ENCODE data around the gene OGT. TPM values are rescaled to one million over a fixed set of nuclear protein-coding genes. Genes with fewer than 3 reads are reported as not detected.
"Not testable (repeated sequence)": the region's sequence is repeated elsewhere in the genome, so short reads cannot be mapped to it uniquely, and the experiment has no call there.

OGT gene
- total RNA-seq, 1 donor from 2014 or later: 206 TPM

DNA sequence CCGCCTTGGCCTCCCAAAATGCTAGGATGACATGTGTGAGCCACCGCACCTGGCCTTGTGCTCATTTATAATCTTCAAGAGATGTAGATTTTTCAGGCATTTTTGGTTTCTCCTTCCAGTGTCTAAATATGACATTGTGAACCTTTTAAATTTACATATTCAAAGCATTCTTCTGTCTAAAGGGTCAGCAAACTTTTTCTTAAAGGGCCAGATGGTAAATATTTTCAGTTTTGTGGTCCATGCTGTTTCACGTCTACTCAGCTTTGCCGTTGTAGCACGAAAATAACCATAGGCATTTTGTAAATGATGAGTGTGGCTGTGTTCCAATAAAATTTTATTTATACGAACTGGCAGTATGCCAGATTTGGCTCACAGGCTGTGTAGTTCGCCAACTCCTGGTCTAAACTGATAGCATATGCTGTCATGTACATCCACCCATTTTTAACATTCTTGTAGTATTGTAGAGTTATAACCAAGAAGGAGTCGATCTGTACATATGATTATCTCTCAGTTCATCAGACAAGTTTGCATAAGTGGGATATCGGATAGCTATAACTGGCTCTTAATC lies 32.7 kb downstream of the OGT start:
- H3K27me3 Mint-ChIP-seq (ENCODE audit: low read depth): no peaks in the 10 kb centered on the region
- peaks cover 25% of the 10 kb centered on the region for H3K9me3 Mint-ChIP-seq
- H3K36me3 Mint-ChIP-seq: peaks cover 39% of the 10 kb centered on the region
- TF ChIP-seq, protein P1, sequence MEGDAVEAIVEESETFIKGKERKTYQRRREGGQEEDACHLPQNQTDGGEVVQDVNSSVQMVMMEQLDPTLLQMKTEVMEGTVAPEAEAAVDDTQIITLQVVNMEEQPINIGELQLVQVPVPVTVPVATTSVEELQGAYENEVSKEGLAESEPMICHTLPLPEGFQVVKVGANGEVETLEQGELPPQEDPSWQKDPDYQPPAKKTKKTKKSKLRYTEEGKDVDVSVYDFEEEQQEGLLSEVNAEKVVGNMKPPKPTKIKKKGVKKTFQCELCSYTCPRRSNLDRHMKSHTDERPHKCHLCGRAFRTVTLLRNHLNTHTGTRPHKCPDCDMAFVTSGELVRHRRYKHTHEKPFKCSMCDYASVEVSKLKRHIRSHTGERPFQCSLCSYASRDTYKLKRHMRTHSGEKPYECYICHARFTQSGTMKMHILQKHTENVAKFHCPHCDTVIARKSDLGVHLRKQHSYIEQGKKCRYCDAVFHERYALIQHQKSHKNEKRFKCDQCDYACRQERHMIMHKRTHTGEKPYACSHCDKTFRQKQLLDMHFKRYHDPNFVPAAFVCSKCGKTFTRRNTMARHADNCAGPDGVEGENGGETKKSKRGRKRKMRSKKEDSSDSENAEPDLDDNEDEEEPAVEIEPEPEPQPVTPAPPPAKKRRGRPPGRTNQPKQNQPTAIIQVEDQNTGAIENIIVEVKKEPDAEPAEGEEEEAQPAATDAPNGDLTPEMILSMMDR (IDR thresholded peaks at IDR 0.05; ENCODE audit: unreplicated experiment): no peak
- H3K4me3 Mint-ChIP-seq: no peak overlapping the region
- no peak for DNase-seq (ENCODE audit: low spot score in 2 of 2, unreplicated experiment in 2 of 2)
- H3K27ac Mint-ChIP-seq: no peak overlapping the region
- no peaks in the 10 kb centered on the region for H3K4me1 Mint-ChIP-seq

DNA sequence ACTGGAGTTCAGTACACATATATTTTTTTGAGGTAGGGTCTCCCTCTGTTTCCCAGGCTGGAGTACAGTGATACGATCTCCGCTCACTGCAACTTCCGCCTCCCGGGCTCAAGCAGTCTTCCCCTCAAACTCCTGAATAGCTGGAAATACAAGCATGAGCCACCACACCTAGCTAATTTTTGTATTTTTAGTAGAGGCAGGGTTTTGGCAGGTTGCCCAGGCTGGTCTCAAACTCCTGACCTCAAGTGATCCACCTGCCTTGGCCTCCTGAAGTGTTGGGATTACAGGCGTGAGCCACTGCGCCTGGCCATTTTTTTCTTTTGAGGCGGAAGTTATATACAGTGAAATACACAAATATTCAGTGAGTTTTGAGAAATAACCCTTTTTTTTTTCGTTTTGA lies 38.5 kb downstream of the OGT start:
- H3K9me3 Mint-ChIP-seq: peaks cover 11% of the 10 kb centered on the region
- not testable (repeated sequence) for H3K27ac Mint-ChIP-seq; H3K4me1 Mint-ChIP-seq; H3K27me3 Mint-ChIP-seq (ENCODE audit: low read depth); DNase-seq (ENCODE audit: low spot score in 2 of 2, unreplicated experiment in 2 of 2); H3K4me3 Mint-ChIP-seq
- H3K36me3 Mint-ChIP-seq: peaks cover 27% of the 10 kb centered on the region

DNA sequence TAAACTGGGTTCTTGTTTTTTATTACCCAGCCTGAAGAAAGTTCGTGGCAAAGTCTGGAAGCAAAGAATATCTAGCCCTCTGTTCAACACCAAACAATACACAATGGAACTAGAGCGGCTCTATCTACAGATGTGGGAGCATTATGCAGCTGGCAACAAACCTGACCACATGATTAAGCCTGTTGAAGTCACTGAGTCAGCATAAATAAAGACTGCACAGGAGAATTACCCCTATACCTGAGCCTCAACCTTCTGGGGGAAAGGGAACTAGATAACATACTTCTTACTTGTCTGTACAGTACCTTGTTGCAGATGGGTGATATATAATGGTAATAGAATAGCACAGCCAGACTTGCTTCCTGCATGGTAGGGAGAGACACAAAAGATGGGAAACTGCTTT lies 40.7 kb downstream of the OGT start:
- peaks cover 12% of the 10 kb centered on the region for H3K9me3 Mint-ChIP-seq
- H3K36me3 Mint-ChIP-seq: peaks cover 22% of the 10 kb centered on the region
- H3K4me3 Mint-ChIP-seq: no peak overlapping the region
- no peaks in the 10 kb centered on the region for H3K4me1 Mint-ChIP-seq
- H3K27ac Mint-ChIP-seq: no peak overlapping the region
- DNase-seq (ENCODE audit: low spot score in 2 of 2, unreplicated experiment in 2 of 2): no peak
- TF ChIP-seq, protein P1 (IDR thresholded peaks at IDR 0.05; ENCODE audit: unreplicated experiment): no peak
- no peaks in the 10 kb centered on the region for H3K27me3 Mint-ChIP-seq (ENCODE audit: low read depth)

DNA sequence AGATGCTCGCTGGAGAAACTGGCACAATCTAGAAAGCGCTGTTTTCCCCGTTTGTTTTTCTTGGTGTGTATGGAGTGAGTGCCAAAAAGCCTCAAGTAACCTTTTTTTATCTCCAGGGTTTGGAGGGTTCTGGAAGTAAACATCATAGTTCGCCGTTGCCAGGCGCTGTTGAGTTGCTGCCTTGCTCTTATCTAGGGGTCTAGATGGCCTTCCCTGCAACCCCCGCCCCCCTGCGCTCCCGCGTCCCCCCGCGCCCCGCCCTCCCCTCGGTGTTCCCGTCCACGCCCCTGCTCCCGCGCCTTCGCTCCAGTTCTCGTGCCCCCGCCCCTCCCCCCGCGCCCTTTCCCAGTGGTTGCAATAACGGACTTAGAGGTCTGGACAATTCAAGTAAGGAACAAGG lies 44.8 kb downstream of the OGT start:
- H3K36me3 Mint-ChIP-seq: peaks cover 13% of the 10 kb centered on the region
- no peak overlapping the region for H3K4me3 Mint-ChIP-seq
- no peaks in the 10 kb centered on the region for H3K27me3 Mint-ChIP-seq (ENCODE audit: low read depth)
- H3K27ac Mint-ChIP-seq: no peak overlapping the region
- DNase-seq (ENCODE audit: low spot score in 2 of 2, unreplicated experiment in 2 of 2): no peak
- TF ChIP-seq, protein P1 (IDR thresholded peaks at IDR 0.05; ENCODE audit: unreplicated experiment): no peak
- H3K9me3 Mint-ChIP-seq: peaks cover 14% of the 10 kb centered on the region
- no peaks in the 10 kb centered on the region for H3K4me1 Mint-ChIP-seq

DNA sequence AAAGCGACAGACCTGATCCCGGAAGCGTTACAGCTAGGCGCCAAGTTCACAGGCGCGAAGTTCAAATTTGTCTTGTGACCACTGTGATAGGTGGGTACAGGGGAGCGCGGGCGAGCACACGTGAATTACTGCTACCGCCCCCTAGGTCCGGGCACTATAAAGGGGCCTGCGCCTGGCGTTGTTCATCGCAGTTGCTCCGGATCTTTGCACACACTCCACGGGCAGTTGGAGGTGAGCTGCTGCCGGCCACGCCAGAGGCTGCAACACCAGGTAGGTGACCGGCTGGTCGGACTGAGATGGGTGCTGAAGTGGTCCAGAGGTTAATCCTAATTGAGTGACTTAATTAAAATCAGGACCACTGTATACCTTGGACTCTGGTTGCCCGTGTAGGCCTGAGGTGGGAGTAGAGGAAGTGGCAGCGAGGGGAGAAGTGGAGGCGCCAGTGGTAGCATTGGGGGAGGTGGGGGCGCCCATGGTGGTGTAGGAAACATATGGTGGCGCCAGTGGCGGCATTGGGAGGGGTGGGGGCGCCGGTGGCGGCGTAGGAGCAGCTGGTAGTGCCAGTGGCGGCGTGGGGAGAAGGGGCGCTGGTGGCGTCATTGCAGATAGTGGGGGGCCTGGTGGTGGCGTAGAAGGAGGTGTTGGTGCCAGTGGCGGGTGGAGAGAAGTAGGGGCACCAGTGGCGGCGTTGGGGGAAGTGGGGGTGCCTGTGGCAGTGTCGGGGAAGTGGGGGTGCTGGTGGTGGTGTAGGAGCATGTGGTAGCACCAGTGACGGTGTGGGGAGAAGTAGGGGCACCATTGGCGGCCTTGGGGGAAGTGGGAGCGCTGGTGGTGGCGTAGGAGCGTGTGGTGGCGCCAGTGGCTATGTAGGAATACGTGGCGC lies 45.6 kb downstream of the OGT start, which contains the start of gene GCNA:
Gene GCNA (plus strand): TSS at position 185 of the 883 bp plus-strand sequence. CDS start 2,385 bp downstream, outside the sequence.
- Mint-ChIP-seq H3K9me3 (peaks cover 11% of the 10 kb centered on the region), H3K27me3 (ENCODE audit: low read depth) (no peaks in the 10 kb centered on the region), H3K36me3 (peaks cover 10% of the 10 kb centered on the region), H3K4me1 (no peaks in the 10 kb centered on the region), H3K27ac (no peak within 1 kb of the TSS), H3K4me3 (no peak within 1 kb of the TSS)
- TF ChIP-seq, protein P1 (IDR thresholded peaks at IDR 0.05; ENCODE audit: unreplicated experiment): no peak
- no peak for DNase-seq (ENCODE audit: low spot score in 2 of 2, unreplicated experiment in 2 of 2)
